PFSK-1 (cell line): ENCODE results near the gene CD44.

Experiments used
- POLR2AphosphoS5 ChIP-seq: IDR thresholded peaks from 2 replicates; pipeline ENCODE4 v1.6.1; 2012; ENCODE audit warnings: low read depth, mild to moderate bottlenecking, control low read depth, low read length, moderate library complexity
- TAF1 ChIP-seq: IDR thresholded peaks from 2 replicates; pipeline ENCODE4 v1.6.1; 2012; ENCODE audit warnings: low read length, control low read depth, borderline replicate concordance; ENCODE audit not compliant: insufficient read depth
- TF ChIP-seq, protein P1 (sequence below), 2 experiments: IDR thresholded peaks; 2 replicates each; pipeline versions ENCODE4 v1.6.1 to v1.8.0; 2011 to 2012; ENCODE audit warnings: low read depth in 2 of 2, low read length in 2 of 2, control low read depth in 1 of 2, inconsistent platforms in 1 of 2, mild to moderate bottlenecking in 1 of 2, moderate library complexity in 1 of 2; ENCODE audit not compliant: insufficient read depth in 1 of 2

- TF ChIP-seq TAF1 (no peak), POLR2AphosphoS5 (no peak)
- TF ChIP-seq, protein P1, sequence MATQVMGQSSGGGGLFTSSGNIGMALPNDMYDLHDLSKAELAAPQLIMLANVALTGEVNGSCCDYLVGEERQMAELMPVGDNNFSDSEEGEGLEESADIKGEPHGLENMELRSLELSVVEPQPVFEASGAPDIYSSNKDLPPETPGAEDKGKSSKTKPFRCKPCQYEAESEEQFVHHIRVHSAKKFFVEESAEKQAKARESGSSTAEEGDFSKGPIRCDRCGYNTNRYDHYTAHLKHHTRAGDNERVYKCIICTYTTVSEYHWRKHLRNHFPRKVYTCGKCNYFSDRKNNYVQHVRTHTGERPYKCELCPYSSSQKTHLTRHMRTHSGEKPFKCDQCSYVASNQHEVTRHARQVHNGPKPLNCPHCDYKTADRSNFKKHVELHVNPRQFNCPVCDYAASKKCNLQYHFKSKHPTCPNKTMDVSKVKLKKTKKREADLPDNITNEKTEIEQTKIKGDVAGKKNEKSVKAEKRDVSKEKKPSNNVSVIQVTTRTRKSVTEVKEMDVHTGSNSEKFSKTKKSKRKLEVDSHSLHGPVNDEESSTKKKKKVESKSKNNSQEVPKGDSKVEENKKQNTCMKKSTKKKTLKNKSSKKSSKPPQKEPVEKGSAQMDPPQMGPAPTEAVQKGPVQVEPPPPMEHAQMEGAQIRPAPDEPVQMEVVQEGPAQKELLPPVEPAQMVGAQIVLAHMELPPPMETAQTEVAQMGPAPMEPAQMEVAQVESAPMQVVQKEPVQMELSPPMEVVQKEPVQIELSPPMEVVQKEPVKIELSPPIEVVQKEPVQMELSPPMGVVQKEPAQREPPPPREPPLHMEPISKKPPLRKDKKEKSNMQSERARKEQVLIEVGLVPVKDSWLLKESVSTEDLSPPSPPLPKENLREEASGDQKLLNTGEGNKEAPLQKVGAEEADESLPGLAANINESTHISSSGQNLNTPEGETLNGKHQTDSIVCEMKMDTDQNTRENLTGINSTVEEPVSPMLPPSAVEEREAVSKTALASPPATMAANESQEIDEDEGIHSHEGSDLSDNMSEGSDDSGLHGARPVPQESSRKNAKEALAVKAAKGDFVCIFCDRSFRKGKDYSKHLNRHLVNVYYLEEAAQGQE (IDR thresholded peaks at IDR 0.05; ENCODE audit: insufficient read depth in 1 of 2, low read depth in 2 of 2, low read length in 2 of 2), result no peak
Observed at GRCh38 chr11:35227576-35228327, 88.8 kb downstream of the CD44 start.
